Endothelial cell of umbilical vein (primary cell): ENCODE data around the gene STK17A.

ENCODE experiments used
- CTCF ChIP-seq, 2 donors: IDR thresholded peaks; 1 replicate in 1 of 2; 2 replicates in 1 of 2; pipeline ENCODE4 v1.5.1; 2011; ENCODE audit warnings: low read length in 2 of 2, mild to moderate bottlenecking in 2 of 2, moderate library complexity in 2 of 2, control low read depth in 1 of 2, inconsistent platforms in 1 of 2, low read depth in 1 of 2; ENCODE audit not compliant: insufficient read depth in 1 of 2; ENCODE audit errors: extremely low read depth in 1 of 2
- EZH2 ChIP-seq: IDR thresholded peaks from 2 replicates; pipeline ENCODE4 v1.6.1; 2012; ENCODE audit warnings: borderline replicate concordance, low read depth, mild to moderate bottlenecking, moderate library complexity, low read length, inconsistent platforms; ENCODE audit not compliant: severe bottlenecking
- GATA2 ChIP-seq: IDR thresholded peaks from 2 replicates; pipeline ENCODE4 v1.7.0; 2011; ENCODE audit warnings: low read depth, mild to moderate bottlenecking, moderate library complexity, mixed read lengths, low read length; ENCODE audit not compliant: insufficient read length, insufficient read depth
- MAX ChIP-seq: IDR thresholded peaks from 2 replicates; pipeline ENCODE4 v1.6.1; 2011; ENCODE audit not compliant: insufficient read depth, insufficient read length
- POLR2A ChIP-seq: IDR thresholded peaks from 2 replicates; pipeline ENCODE4 v1.6.1; 2012; ENCODE audit warnings: low read depth, mild to moderate bottlenecking, control low read depth, low read length
- POLR2AphosphoS5 ChIP-seq: IDR thresholded peaks from 2 replicates; pipeline ENCODE4 v1.6.1; 2012; ENCODE audit warnings: low read depth, mild to moderate bottlenecking, control low read depth, low read length, moderate library complexity; ENCODE audit not compliant: insufficient read depth

GRCh38 chr7:43588477-43589132, 5.7 kb downstream of the STK17A start:
- no peak for TF ChIP-seq MAX
- TF ChIP-seq CTCF (IDR thresholded peaks at IDR 0.05; ENCODE audit: extremely low read depth in 1 of 2, insufficient read depth in 1 of 2, low read depth in 1 of 2, low read length in 2 of 2) = no peak
- no peak for TF ChIP-seq POLR2AphosphoS5
- no peak for TF ChIP-seq POLR2A
- no peak for TF ChIP-seq EZH2
- no peak for TF ChIP-seq GATA2
